Pulmonary artery endothelial cell (primary cell): ENCODE results near the gene GPS2. TPM values are rescaled to one million over a fixed set of nuclear protein-coding genes. Genes with fewer than 3 reads are reported as not detected.

Source experiments
- total RNA-seq: library from RNA; depleted of rRNA; stranded (reverse); fragments of >200 nt; gene quantifications from 2 replicates; pipeline ENCODE4 v1.2.3, GENCODE V29; 2014

Gene GPS2
- total RNA-seq, 1 donor from 2014 or later = 24.8 TPM

Other genes starting within 250 kb of the GPS2 start
- gene CLEC10A, start 235.1 kb downstream of the GPS2 start, total RNA-seq = 0.07 and 0.14 TPM in 2 replicates
- not detected in 2 replicates for gene ASGR2, start 200.5 kb downstream of the GPS2 start, total RNA-seq
- gene ASGR1, start 136.0 kb downstream of the GPS2 start, total RNA-seq = 10.6 and 16.4 TPM in 2 replicates
- gene DLG4, start 95.5 kb downstream of the GPS2 start, total RNA-seq = 11.3 and 12.5 TPM in 2 replicates
- gene ACADVL, start 95.4 kb downstream of the GPS2 start, total RNA-seq = 184 and 219 TPM in 2 replicates
- 35.2 and 40.4 TPM in 2 replicates for gene DVL2, start 80.8 kb downstream of the GPS2 start, total RNA-seq
- gene PHF23, start 75.9 kb downstream of the GPS2 start, total RNA-seq = 47.1 and 49.1 TPM in 2 replicates
- gene GABARAP, start 72.9 kb downstream of the GPS2 start, total RNA-seq = 101 and 120 TPM in 2 replicates
- gene CTDNEP1, start 63.6 kb downstream of the GPS2 start, total RNA-seq = 28.8 and 30.7 TPM in 2 replicates
- gene ELP5, start 63.1 kb downstream of the GPS2 start, total RNA-seq = 38.2 and 42.3 TPM in 2 replicates
- 20.7 and 26.8 TPM in 2 replicates for gene CLDN7, start 52.9 kb downstream of the GPS2 start, total RNA-seq
- 0.07 and 0.11 TPM in 2 replicates for gene SLC2A4, start 33.6 kb downstream of the GPS2 start, total RNA-seq
- 0.07 and 0.32 TPM in 2 replicates for gene YBX2, start 20.7 kb downstream of the GPS2 start, total RNA-seq
- gene EIF5A, start 7.7 kb downstream of the GPS2 start, total RNA-seq = 799 and 805 TPM in 2 replicates
- gene NEURL4, start 14.0 kb upstream of the GPS2 start, total RNA-seq = 14.4 and 28.3 TPM in 2 replicates
- 0.53 TPM in 1 of 2 replicates, not detected in the other for gene ACAP1, start 21.2 kb upstream of the GPS2 start, total RNA-seq
- 2.5 and 4.0 TPM in 2 replicates for gene KCTD11, start 36.8 kb upstream of the GPS2 start, total RNA-seq
- not detected in 2 replicates for gene TMEM95, start 39.8 kb upstream of the GPS2 start, total RNA-seq
- gene TNK1, start 65.7 kb upstream of the GPS2 start, total RNA-seq = 0.26 and 0.60 TPM in 2 replicates
- 17.5 and 18.7 TPM in 2 replicates for gene PLSCR3, start 79.2 kb upstream of the GPS2 start, total RNA-seq
- gene TMEM256, start 88.7 kb upstream of the GPS2 start, total RNA-seq = 56.9 and 189 TPM in 2 replicates
- gene NLGN2, start 92.5 kb upstream of the GPS2 start, total RNA-seq = 1.7 and 2.6 TPM in 2 replicates
- gene SPEM1, start 105.0 kb upstream of the GPS2 start, total RNA-seq = not detected in 2 replicates
- gene SPEM2, start 110.3 kb upstream of the GPS2 start, total RNA-seq = not detected in 2 replicates
- not detected in 2 replicates for gene SPEM3, start 113.5 kb upstream of the GPS2 start, total RNA-seq
- 5.2 and 7.3 TPM in 2 replicates for gene TMEM102, start 120.1 kb upstream of the GPS2 start, total RNA-seq
- gene FGF11, start 124.2 kb upstream of the GPS2 start, total RNA-seq = 0.42 and 0.73 TPM in 2 replicates
- gene CHRNB1, start 129.7 kb upstream of the GPS2 start, total RNA-seq = 7.1 and 7.5 TPM in 2 replicates
- gene ZBTB4, start 164.3 kb upstream of the GPS2 start, total RNA-seq = 10.8 and 11.2 TPM in 2 replicates
- not detected in 2 replicates for gene SLC35G6, start 166.1 kb upstream of the GPS2 start, total RNA-seq
- 65.3 and 93.4 TPM in 2 replicates for gene POLR2A, start 169.0 kb upstream of the GPS2 start, total RNA-seq
- gene TNFSF12, start 233.7 kb upstream of the GPS2 start, total RNA-seq = 6.1 and 8.2 TPM in 2 replicates
- gene TNFSF13, start 243.4 kb upstream of the GPS2 start, total RNA-seq = 1.1 and 1.3 TPM in 2 replicates
- gene SENP3, start 246.6 kb upstream of the GPS2 start, total RNA-seq = 95.6 and 108 TPM in 2 replicates